ENCODE results near the gene SLC19A1.
"Not testable (repeated sequence)": the region's sequence is repeated elsewhere in the genome, so short reads cannot be mapped to it uniquely, and the experiment has no call there.

SLC19A1 gene

GRCh38 chr21:45508607-45509565, 33.4 kb downstream of the SLC19A1 start:
- Histone ChIP-seq H3K36me3 (ENCODE audit: insufficient read depth, low read length) (no peaks in the 10 kb centered on the region), H3K9ac (ENCODE audit: low read length) (no peak overlapping the region)

GRCh38 chr21:45507888-45508508, 34.2 kb downstream of the SLC19A1 start:
- no peak overlapping the region for H3K27ac ChIP-seq (ENCODE audit: low read depth, low read length)
- no peaks in the 10 kb centered on the region for H3K36me3 ChIP-seq (ENCODE audit: insufficient read depth, low read length)
- H3K4me1 ChIP-seq (ENCODE audit: insufficient read depth, low read length) = no peaks in the 10 kb centered on the region
- H3K9ac ChIP-seq (ENCODE audit: low read length) = no peak overlapping the region
- H3K27me3 ChIP-seq (ENCODE audit: control insufficient read depth in 1 of 2, insufficient read depth in 2 of 2, low read length in 2 of 2) = no peaks in the 10 kb centered on the region
- no peaks in the 10 kb centered on the region for H3K9me3 ChIP-seq (ENCODE audit: low read length)
- no peak overlapping the region for H3K4me3 ChIP-seq (ENCODE audit: low read depth in 1 of 2, low read length in 2 of 2)

More at GRCh38 chr21:45508607-45509565, 33.4 kb downstream of the SLC19A1 start:
- H3K4me3 ChIP-seq (ENCODE audit: low read depth in 1 of 2, low read length in 2 of 2) = no peak overlapping the region
- no peaks in the 10 kb centered on the region for H3K9me3 ChIP-seq (ENCODE audit: low read length)
- no peak overlapping the region for H3K27ac ChIP-seq (ENCODE audit: low read depth, low read length)
- H3K27me3 ChIP-seq (ENCODE audit: control insufficient read depth in 1 of 2, insufficient read depth in 2 of 2, low read length in 2 of 2) = no peaks in the 10 kb centered on the region
- H3K4me1 ChIP-seq (ENCODE audit: insufficient read depth, low read length) = no peaks in the 10 kb centered on the region

GRCh38 chr21:45507523-45507875, 34.7 kb downstream of the SLC19A1 start:
- Histone ChIP-seq H3K36me3 (ENCODE audit: insufficient read depth, low read length) (no peaks in the 10 kb centered on the region), H3K9ac (ENCODE audit: low read length) (no peak overlapping the region), H3K4me3 (ENCODE audit: low read depth in 1 of 2, low read length in 2 of 2) (no peak overlapping the region), H3K9me3 (ENCODE audit: low read length) (no peaks in the 10 kb centered on the region), H3K27ac (ENCODE audit: low read depth, low read length) (no peak overlapping the region), H3K27me3 (ENCODE audit: control insufficient read depth in 1 of 2, insufficient read depth in 2 of 2, low read length in 2 of 2) (no peaks in the 10 kb centered on the region), H3K4me1 (ENCODE audit: insufficient read depth, low read length) (no peaks in the 10 kb centered on the region)

- Histone ChIP-seq H3K27ac (ENCODE audit: low read depth, low read length) (no peak overlapping the region), H3K9me3 (ENCODE audit: low read length) (no peaks in the 10 kb centered on the region), H3K27me3 (ENCODE audit: control insufficient read depth in 1 of 2, insufficient read depth in 2 of 2, low read length in 2 of 2) (no peaks in the 10 kb centered on the region), H3K36me3 (ENCODE audit: insufficient read depth, low read length) (no peaks in the 10 kb centered on the region), H3K9ac (ENCODE audit: low read length) (no peak overlapping the region), H3K4me1 (ENCODE audit: insufficient read depth, low read length) (no peaks in the 10 kb centered on the region), H3K4me3 (ENCODE audit: low read depth in 1 of 2, low read length in 2 of 2) (no peak overlapping the region)
These were observed 35.3 kb downstream of the SLC19A1 start for GRCh38 chr21:45506836-45507522.

GRCh38 chr21:45506241-45506817, 35.9 kb downstream of the SLC19A1 start:
- H3K9ac ChIP-seq (ENCODE audit: low read length) = no peak overlapping the region
- no peak overlapping the region for H3K4me3 ChIP-seq (ENCODE audit: low read depth in 1 of 2, low read length in 2 of 2)
- H3K9me3 ChIP-seq (ENCODE audit: low read length) = no peaks in the 10 kb centered on the region
- H3K27me3 ChIP-seq (ENCODE audit: control insufficient read depth in 1 of 2, insufficient read depth in 2 of 2, low read length in 2 of 2) = no peaks in the 10 kb centered on the region
- no peaks in the 10 kb centered on the region for H3K4me1 ChIP-seq (ENCODE audit: insufficient read depth, low read length)
- H3K27ac ChIP-seq (ENCODE audit: low read depth, low read length) = no peak overlapping the region
- H3K36me3 ChIP-seq (ENCODE audit: insufficient read depth, low read length) = no peaks in the 10 kb centered on the region

GRCh38 chr21:45505416-45506021, 36.7 kb downstream of the SLC19A1 start:
- H3K36me3 ChIP-seq (ENCODE audit: insufficient read depth, low read length) = no peaks in the 10 kb centered on the region
- no peak overlapping the region for H3K4me3 ChIP-seq (ENCODE audit: low read depth in 1 of 2, low read length in 2 of 2)
- H3K9ac ChIP-seq (ENCODE audit: low read length) = no peak overlapping the region
- H3K27me3 ChIP-seq (ENCODE audit: control insufficient read depth in 1 of 2, insufficient read depth in 2 of 2, low read length in 2 of 2) = no peaks in the 10 kb centered on the region
- H3K27ac ChIP-seq (ENCODE audit: low read depth, low read length) = no peak overlapping the region
- H3K4me1 ChIP-seq (ENCODE audit: insufficient read depth, low read length) = no peaks in the 10 kb centered on the region
- H3K9me3 ChIP-seq (ENCODE audit: low read length) = no peaks in the 10 kb centered on the region

GRCh38 chr21:45504516-45505415, 37.5 kb downstream of the SLC19A1 start:
- Histone ChIP-seq H3K27ac (ENCODE audit: low read depth, low read length) (no peak overlapping the region), H3K27me3 (ENCODE audit: control insufficient read depth in 1 of 2, insufficient read depth in 2 of 2, low read length in 2 of 2) (no peaks in the 10 kb centered on the region), H3K9ac (ENCODE audit: low read length) (no peak overlapping the region), H3K9me3 (ENCODE audit: low read length) (no peaks in the 10 kb centered on the region), H3K36me3 (ENCODE audit: insufficient read depth, low read length) (no peaks in the 10 kb centered on the region), H3K4me1 (ENCODE audit: insufficient read depth, low read length) (no peaks in the 10 kb centered on the region), H3K4me3 (ENCODE audit: low read depth in 1 of 2, low read length in 2 of 2) (no peak overlapping the region)

- Histone ChIP-seq H3K4me3 (ENCODE audit: low read depth in 1 of 2, low read length in 2 of 2) (no peak overlapping the region), H3K27me3 (ENCODE audit: control insufficient read depth in 1 of 2, insufficient read depth in 2 of 2, low read length in 2 of 2) (no peaks in the 10 kb centered on the region), H3K4me1 (ENCODE audit: insufficient read depth, low read length) (no peaks in the 10 kb centered on the region), H3K9ac (ENCODE audit: low read length) (no peak overlapping the region), H3K36me3 (ENCODE audit: insufficient read depth, low read length) (no peaks in the 10 kb centered on the region), H3K9me3 (ENCODE audit: low read length) (no peaks in the 10 kb centered on the region), H3K27ac (ENCODE audit: low read depth, low read length) (no peak overlapping the region)
These were observed 38.2 kb downstream of the SLC19A1 start for GRCh38 chr21:45504021-45504515.

GRCh38 chr21:45503226-45503625, 39.0 kb downstream of the SLC19A1 start:
- not testable (repeated sequence) for H3K9me3 ChIP-seq (ENCODE audit: low read length); H3K27ac ChIP-seq (ENCODE audit: low read depth, low read length); H3K36me3 ChIP-seq (ENCODE audit: insufficient read depth, low read length); H3K27me3 ChIP-seq (ENCODE audit: control insufficient read depth in 1 of 2, insufficient read depth in 2 of 2, low read length in 2 of 2); H3K4me3 ChIP-seq (ENCODE audit: low read depth in 1 of 2, low read length in 2 of 2); H3K4me1 ChIP-seq (ENCODE audit: insufficient read depth, low read length); H3K9ac ChIP-seq (ENCODE audit: low read length)

- Histone ChIP-seq H3K9me3 (ENCODE audit: low read length) (no peaks in the 10 kb centered on the region), H3K9ac (ENCODE audit: low read length) (no peak overlapping the region), H3K27me3 (ENCODE audit: control insufficient read depth in 1 of 2, insufficient read depth in 2 of 2, low read length in 2 of 2) (no peaks in the 10 kb centered on the region), H3K27ac (ENCODE audit: low read depth, low read length) (no peak overlapping the region), H3K36me3 (ENCODE audit: insufficient read depth, low read length) (peaks cover 6% of the 10 kb centered on the region), H3K4me3 (ENCODE audit: low read depth in 1 of 2, low read length in 2 of 2) (no peak overlapping the region), H3K4me1 (ENCODE audit: insufficient read depth, low read length) (no peaks in the 10 kb centered on the region)
These were observed 39.6 kb downstream of the SLC19A1 start for GRCh38 chr21:45502600-45502999.

All from muscle layer of colon (tissue), 2 donors.